RWPE2 (cell line): ENCODE results near the gene NLRP3.
"Not testable (repeated sequence)": the region's sequence is repeated elsewhere in the genome, so short reads cannot be mapped to it uniquely, and the experiment has no call there.

Source experiments
- ATAC-seq: fragments of 200-7000 bp; cut with Tn5 transposase; 3 replicates; pipeline ENCODE4 v1.9.1; 2021; ENCODE audit warnings: low read depth
- DNase-seq: peaks from one replicate; pipeline ENCODE4 v3.0.0-alpha.2; 2020; ENCODE audit warnings: low spot score
- H3K27ac ChIP-seq: fragments of 450-650 bp; 2 replicates; pipeline ENCODE4 v1.5.1; 2017; ENCODE audit warnings: mild to moderate bottlenecking; ENCODE audit not compliant: poor library complexity, severe bottlenecking
- H3K27me3 ChIP-seq: fragments of 250-450 bp; sonication (Bioruptor Pico); 2 replicates; pipeline ENCODE4 v1.5.1; 2021; ENCODE audit warnings: mild to moderate bottlenecking, moderate library complexity; ENCODE audit not compliant: insufficient read depth, poor library complexity, severe bottlenecking
- H3K36me3 ChIP-seq: fragments of 250-450 bp; sonication (Bioruptor Pico); 2 replicates; pipeline ENCODE4 v1.5.1; 2020; ENCODE audit warnings: low read depth, mild to moderate bottlenecking, moderate library complexity
- H3K4me1 ChIP-seq: fragments of 250-450 bp; sonication (Bioruptor Pico); 2 replicates; pipeline ENCODE4 v1.5.1; 2021; ENCODE audit warnings: mild to moderate bottlenecking, moderate library complexity; ENCODE audit not compliant: insufficient read depth, poor library complexity, severe bottlenecking
- H3K4me3 ChIP-seq: fragments of 250-450 bp; sonication (Bioruptor Pico); 2 replicates; pipeline ENCODE4 v1.5.1; 2021; ENCODE audit warnings: mild to moderate bottlenecking, moderate library complexity; ENCODE audit not compliant: severe bottlenecking
- H3K9me3 ChIP-seq: fragments of 250-450 bp; sonication (Bioruptor Pico); 2 replicates; pipeline ENCODE4 v1.5.1; 2021; ENCODE audit warnings: mild to moderate bottlenecking, moderate library complexity; ENCODE audit not compliant: severe bottlenecking
- CTCF ChIP-seq: fragments of 450-650 bp; IDR thresholded peaks from one replicate; pipeline ENCODE4 v1.5.1; 2017; ENCODE audit warnings: mild to moderate bottlenecking, moderate library complexity; ENCODE audit not compliant: poor library complexity, severe bottlenecking

NLRP3 gene

GRCh38 chr1:247474367-247474766, 58.4 kb downstream of the NLRP3 start:
- Histone ChIP-seq H3K4me3 (no peak overlapping the region), H3K27ac (no peak overlapping the region), H3K4me1 (no peaks in the 10 kb centered on the region), H3K9me3 (no peaks in the 10 kb centered on the region), H3K27me3 (no peaks in the 10 kb centered on the region), H3K36me3 (no peaks in the 10 kb centered on the region)
- ATAC-seq (no peak), DNase-seq (no peak)
- TF ChIP-seq CTCF = no peak

- H3K27ac ChIP-seq = no peak overlapping the region
- ATAC-seq = no peak
Measured at GRCh38 chr1:247475793-247476192, 59.8 kb downstream of the NLRP3 start.

GRCh38 chr1:247476328-247477058, 60.5 kb downstream of the NLRP3 start:
- not testable (repeated sequence) for DNase-seq, H3K27me3 ChIP-seq, H3K4me3 ChIP-seq, H3K27ac ChIP-seq, H3K9me3 ChIP-seq, H3K4me1 ChIP-seq, ATAC-seq, H3K36me3 ChIP-seq

More at GRCh38 chr1:247475793-247476192, 59.8 kb downstream of the NLRP3 start:
- DNase-seq = no peak
- Histone ChIP-seq H3K36me3 (no peaks in the 10 kb centered on the region), H3K9me3 (no peaks in the 10 kb centered on the region), H3K4me1 (no peaks in the 10 kb centered on the region), H3K27me3 (no peaks in the 10 kb centered on the region), H3K4me3 (no peak overlapping the region)
- no peak for TF ChIP-seq CTCF

- no peak for DNase-seq
- Histone ChIP-seq H3K27ac (no peak overlapping the region), H3K4me3 (no peak overlapping the region), H3K36me3 (no peaks in the 10 kb centered on the region), H3K27me3 (no peaks in the 10 kb centered on the region), H3K4me1 (no peaks in the 10 kb centered on the region), H3K9me3 (no peaks in the 10 kb centered on the region)
- no peak for TF ChIP-seq CTCF
- ATAC-seq = peak; percentile 68; the same call in 2 of the 3 replicates
Measured at GRCh38 chr1:247482747-247483146, 66.8 kb downstream of the NLRP3 start.

GRCh38 chr1:247487057-247487456, 71.1 kb downstream of the NLRP3 start:
- peak; percentile 77 for ATAC-seq

More at GRCh38 chr1:247487057-247487456, 71.1 kb downstream of the NLRP3 start:
- no peak overlapping the region for H3K4me3 ChIP-seq
- no peaks in the 10 kb centered on the region for H3K36me3 ChIP-seq
- H3K4me1 ChIP-seq = no peaks in the 10 kb centered on the region
- DNase-seq = no peak
- H3K27me3 ChIP-seq = no peaks in the 10 kb centered on the region
- H3K27ac ChIP-seq = no peak overlapping the region
- peak; percentile 47 for TF ChIP-seq CTCF
- no peaks in the 10 kb centered on the region for H3K9me3 ChIP-seq
